ENCODE data around the gene TAGLN.

TAGLN gene

DNA sequence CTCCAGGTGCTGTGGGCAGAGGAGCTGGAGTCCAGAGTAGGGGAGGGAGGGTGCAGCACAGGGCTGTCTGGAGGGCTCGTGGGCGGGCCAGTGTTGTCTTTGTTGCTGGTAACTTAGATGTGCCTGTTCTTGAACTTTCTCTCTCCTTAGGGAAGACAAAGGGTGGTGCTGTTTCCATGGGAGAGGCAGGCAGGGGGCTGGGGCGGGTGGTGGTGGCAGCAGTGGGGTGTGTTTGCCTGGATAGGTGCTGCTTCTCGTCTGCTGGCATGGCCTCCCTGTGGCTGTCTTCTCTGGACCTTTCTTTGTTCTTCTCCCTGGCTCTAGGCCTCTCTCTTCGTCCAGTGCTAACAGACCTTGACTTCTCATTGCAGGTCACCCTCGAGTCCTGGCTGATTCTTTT, 12.2 kb upstream of the TAGLN start:
- Histone ChIP-seq H3K36me3 (peaks cover 18% of the 10 kb centered on the region; the same call in 1 of the 2 replicates), H3K27ac (peak overlapping the region; percentile 55; the same call in 1 of the 2 replicates), H3K9me3 (no peaks in the 10 kb centered on the region), H3K4me3 (no peak overlapping the region), H3K4me1 (peaks cover 58% of the 10 kb centered on the region), H4K20me1 (no peaks in the 10 kb centered on the region), H3K27me3 (no peaks in the 10 kb centered on the region), H3K4me2 (peak overlapping the region; percentile 88), H3K9ac (no peak overlapping the region)
- no peak for TF ChIP-seq Cebpa-rat (IDR thresholded peaks at IDR 0.05)

DNA sequence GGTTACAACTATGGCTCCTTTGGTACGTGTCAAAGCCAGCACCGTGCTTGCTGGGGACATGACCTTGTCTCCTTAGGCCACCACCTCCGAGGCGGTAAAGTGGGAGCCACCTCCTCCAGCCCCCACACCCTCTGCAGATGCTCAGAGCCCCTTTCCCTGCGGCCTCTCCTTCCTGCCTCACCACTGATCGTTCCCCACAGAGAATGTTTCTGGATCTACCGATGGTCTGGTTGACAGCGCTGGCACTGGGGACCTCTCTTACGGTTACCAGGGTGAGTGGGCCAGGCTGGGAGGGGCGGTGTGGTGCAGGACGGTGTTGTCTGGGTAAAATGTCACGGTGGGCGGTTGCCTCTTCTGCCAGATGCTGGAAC, 11.8 kb upstream of the TAGLN start:
- TF ChIP-seq Cebpa-rat (IDR thresholded peaks at IDR 0.05) = no peak
- H3K27me3 ChIP-seq = no peaks in the 10 kb centered on the region
- no peak overlapping the region for H3K4me3 ChIP-seq
- no peaks in the 10 kb centered on the region for H3K9me3 ChIP-seq
- peak overlapping the region; percentile 29; the same call in 1 of the 2 replicates for H3K9ac ChIP-seq
- peak overlapping the region; percentile 55; the same call in 1 of the 2 replicates for H3K27ac ChIP-seq
- peaks cover 59% of the 10 kb centered on the region for H3K4me1 ChIP-seq
- H3K36me3 ChIP-seq = peaks cover 18% of the 10 kb centered on the region; the same call in 1 of the 2 replicates
- H3K4me2 ChIP-seq = peak overlapping the region; percentile 88
- H4K20me1 ChIP-seq = no peaks in the 10 kb centered on the region

DNA sequence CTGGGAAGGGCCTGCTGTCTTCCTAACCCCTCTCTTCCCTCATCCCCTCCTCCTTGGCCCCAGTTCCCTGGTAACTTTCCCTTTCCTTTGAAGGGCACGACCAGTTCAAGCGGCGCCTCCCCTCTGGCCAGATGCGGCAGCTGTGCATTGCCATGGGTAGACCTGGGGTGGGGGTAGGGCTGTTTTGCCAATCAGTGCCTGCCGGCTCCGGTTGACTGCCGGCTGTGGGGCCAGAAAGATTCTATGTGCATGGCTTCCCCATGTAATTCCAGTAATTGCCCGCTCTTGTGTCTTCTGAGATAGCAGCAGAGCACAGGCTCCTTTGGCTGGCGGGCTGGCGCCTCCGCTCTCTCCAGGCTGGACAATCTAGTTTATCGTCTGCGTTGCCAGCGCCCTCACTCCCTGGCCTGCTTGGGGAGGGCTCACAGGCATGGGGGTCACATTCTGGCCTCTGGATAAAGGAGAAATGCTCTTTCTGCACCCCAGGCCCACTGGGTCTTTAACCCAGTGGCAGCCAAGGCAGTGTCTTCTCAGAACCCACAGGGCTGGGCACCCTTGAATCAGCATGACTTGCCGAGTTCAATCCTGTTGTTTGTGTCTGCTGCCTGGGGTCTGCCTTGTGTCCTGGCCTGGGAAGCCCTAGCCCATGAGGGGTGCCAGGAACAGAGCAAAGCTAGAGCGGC, 11.2 kb upstream of the TAGLN start:
- H3K4me3 ChIP-seq = no peak overlapping the region
- no peak for TF ChIP-seq Cebpa-rat (IDR thresholded peaks at IDR 0.05)
- no peaks in the 10 kb centered on the region for H3K9me3 ChIP-seq
- peak overlapping the region; percentile 55; the same call in 1 of the 2 replicates for H3K27ac ChIP-seq
- peak overlapping the region; percentile 29; the same call in 1 of the 2 replicates for H3K9ac ChIP-seq
- no peaks in the 10 kb centered on the region for H3K27me3 ChIP-seq
- H3K4me2 ChIP-seq = peak overlapping the region; percentile 88
- no peaks in the 10 kb centered on the region for H4K20me1 ChIP-seq
- peaks cover 64% of the 10 kb centered on the region for H3K4me1 ChIP-seq
- H3K36me3 ChIP-seq = peaks cover 18% of the 10 kb centered on the region; the same call in 1 of the 2 replicates

DNA sequence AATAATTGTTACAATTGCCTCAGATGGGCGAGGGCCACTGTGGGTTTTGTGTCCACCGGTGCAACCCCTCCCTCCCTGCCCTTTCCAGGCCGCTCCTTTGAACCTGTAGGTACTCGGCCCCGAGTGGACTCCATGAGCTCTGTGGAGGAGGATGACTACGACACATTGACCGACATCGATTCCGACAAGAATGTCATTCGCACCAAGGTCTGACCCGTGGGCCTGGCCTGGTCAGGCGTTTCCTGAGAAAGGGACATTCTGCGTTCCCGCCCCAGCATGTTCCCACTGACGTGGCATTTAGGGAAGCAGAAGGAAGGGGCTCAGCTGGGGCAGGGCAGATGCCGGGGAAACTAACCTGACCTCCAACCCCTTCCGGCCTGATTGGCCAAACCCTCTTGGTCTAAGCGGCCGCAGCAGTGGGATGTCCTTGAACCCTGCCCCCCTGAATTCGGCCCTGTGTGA, 10.5 kb upstream of the TAGLN start:
- no peak overlapping the region for H3K9ac ChIP-seq
- H3K27ac ChIP-seq = no peak overlapping the region
- H3K36me3 ChIP-seq = peaks cover 23% of the 10 kb centered on the region; the same call in 1 of the 2 replicates

DNA sequence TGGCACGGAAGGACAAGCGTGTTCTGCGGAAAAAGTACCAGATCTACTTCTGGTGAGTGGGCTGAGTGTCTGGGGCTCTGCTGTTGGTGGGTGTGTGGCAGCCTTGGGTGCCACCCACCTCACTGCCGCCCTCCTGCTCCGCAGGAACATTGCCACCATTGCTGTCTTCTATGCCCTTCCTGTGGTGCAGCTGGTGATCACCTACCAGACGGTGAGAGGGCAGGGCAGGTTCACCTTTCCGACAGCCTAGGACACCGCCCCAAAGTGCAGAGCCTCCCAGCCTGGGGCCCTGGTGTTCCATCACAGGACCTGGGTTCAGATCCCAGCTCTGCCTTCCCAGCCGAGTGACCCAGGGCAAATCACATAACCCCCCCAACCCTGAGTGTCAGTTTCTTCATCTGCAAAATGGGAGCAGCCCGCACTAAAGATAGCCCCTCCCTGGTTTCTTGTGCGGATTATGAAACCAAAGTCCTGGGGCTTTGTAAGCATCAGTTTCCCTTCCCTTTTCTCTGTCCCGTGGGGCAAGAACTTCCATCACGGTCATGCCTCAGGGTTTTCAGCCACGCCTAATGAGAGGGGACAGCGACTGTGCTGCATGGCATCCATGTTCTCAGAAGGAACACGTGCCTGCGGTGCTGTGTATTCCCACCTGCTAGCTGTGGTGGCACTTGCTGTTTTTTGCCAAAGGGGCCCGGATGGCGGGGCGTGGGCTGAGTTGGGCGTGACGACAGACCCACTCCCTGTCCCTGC, 9.8 kb upstream of the TAGLN start:
- Histone ChIP-seq H3K27me3 (no peaks in the 10 kb centered on the region), H4K20me1 (no peaks in the 10 kb centered on the region), H3K4me3 (no peak overlapping the region), H3K36me3 (peaks cover 23% of the 10 kb centered on the region; the same call in 1 of the 2 replicates), H3K4me1 (peaks cover 66% of the 10 kb centered on the region), H3K4me2 (peak overlapping the region; percentile 88), H3K9ac (peak overlapping the region; percentile 56), H3K27ac (peak overlapping the region; percentile 83), H3K9me3 (no peaks in the 10 kb centered on the region)
- no peak for TF ChIP-seq Cebpa-rat (IDR thresholded peaks at IDR 0.05)

More for the DNA sequence above, 10.5 kb upstream of the TAGLN start:
- no peak overlapping the region for H3K4me3 ChIP-seq
- peak overlapping the region; percentile 88 for H3K4me2 ChIP-seq
- H3K4me1 ChIP-seq = peaks cover 66% of the 10 kb centered on the region
- H4K20me1 ChIP-seq = no peaks in the 10 kb centered on the region
- H3K9me3 ChIP-seq = no peaks in the 10 kb centered on the region
- no peaks in the 10 kb centered on the region for H3K27me3 ChIP-seq
- no peak for TF ChIP-seq Cebpa-rat (IDR thresholded peaks at IDR 0.05)

DNA sequence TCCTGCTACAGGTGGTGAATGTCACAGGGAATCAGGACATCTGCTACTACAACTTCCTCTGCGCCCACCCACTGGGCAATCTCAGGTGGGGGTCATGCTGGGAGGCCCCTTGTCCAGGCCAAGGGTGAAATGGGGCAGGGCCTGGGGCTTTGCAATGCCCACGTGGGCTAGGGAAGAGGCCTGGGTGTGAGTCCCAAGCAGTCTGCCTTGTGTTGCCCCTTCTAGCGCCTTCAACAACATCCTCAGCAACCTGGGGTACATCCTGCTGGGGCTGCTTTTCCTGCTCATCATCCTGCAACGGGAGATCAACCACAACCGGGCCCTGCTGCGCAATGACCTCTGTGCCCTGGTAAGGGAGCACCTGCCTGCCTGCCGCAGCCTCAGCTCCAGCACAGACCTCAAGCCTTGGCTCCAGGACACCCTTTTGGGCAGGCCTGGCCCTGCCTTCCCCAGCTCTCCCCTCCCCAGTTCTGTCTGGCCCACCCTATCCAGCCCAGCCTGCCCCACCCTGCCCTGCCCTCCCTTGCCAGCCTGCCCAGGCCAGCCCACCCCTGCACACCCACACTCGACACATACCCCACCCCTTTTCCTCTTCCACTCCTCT, 9.1 kb upstream of the TAGLN start:
- Histone ChIP-seq H3K4me3 (no peak overlapping the region), H3K27ac (peak overlapping the region; percentile 83), H3K4me1 (peaks cover 67% of the 10 kb centered on the region), H3K4me2 (peak overlapping the region; percentile 88), H4K20me1 (no peaks in the 10 kb centered on the region), H3K36me3 (peaks cover 23% of the 10 kb centered on the region; the same call in 1 of the 2 replicates), H3K9me3 (no peaks in the 10 kb centered on the region), H3K27me3 (no peaks in the 10 kb centered on the region), H3K9ac (peak overlapping the region; percentile 56)
- TF ChIP-seq Cebpa-rat (IDR thresholded peaks at IDR 0.05) = no peak

DNA sequence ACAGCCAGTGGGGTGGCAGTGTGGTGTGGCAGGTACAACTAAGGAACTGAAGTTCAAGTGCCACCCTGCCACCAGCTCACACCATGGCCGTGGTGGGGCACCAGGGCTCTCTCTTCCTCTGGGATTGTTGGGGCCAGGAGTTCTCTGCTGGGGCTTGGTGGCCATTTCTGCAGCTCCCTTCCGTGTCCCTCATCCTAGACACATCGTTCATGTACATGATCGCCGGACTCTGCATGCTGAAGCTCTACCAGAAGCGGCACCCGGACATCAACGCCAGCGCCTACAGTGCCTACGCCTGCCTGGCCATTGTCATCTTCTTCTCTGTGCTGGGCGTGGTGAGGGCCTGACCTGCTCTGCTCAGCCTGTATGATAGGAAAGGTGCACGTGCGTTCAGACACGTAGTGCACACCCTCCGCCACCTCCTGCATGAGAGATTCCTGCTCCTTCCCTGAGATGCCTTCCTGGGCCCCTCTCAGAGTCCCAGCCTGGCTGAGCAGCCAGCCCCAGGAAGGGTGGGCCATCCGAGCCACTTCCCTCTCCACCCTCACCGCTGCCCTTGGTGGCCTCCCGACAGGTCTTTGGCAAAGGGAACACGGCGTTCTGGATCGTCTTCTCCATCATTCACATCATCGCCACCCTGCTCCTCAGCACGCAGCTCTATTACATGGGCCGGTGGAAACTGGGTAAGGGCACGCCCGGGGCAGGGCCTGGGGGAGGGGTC, 7.3 kb upstream of the TAGLN start:
- H3K4me2 ChIP-seq = no peak overlapping the region
- H3K36me3 ChIP-seq = peaks cover 35% of the 10 kb centered on the region; the same call in 1 of the 2 replicates
- no peak overlapping the region for H3K27ac ChIP-seq
- no peaks in the 10 kb centered on the region for H3K27me3 ChIP-seq
- TF ChIP-seq Cebpa-rat (IDR thresholded peaks at IDR 0.05) = no peak
- H3K9ac ChIP-seq = no peak overlapping the region
- no peaks in the 10 kb centered on the region for H3K9me3 ChIP-seq
- no peak overlapping the region for H3K4me3 ChIP-seq
- peaks cover 62% of the 10 kb centered on the region for H3K4me1 ChIP-seq
- no peaks in the 10 kb centered on the region for H4K20me1 ChIP-seq

- no peaks in the 10 kb centered on the region for H3K27me3 ChIP-seq
- H4K20me1 ChIP-seq = no peaks in the 10 kb centered on the region
- peaks cover 39% of the 10 kb centered on the region; the same call in 1 of the 2 replicates for H3K36me3 ChIP-seq
- no peak overlapping the region for H3K4me2 ChIP-seq
- H3K9ac ChIP-seq = no peak overlapping the region
- peaks cover 56% of the 10 kb centered on the region for H3K4me1 ChIP-seq
- peak overlapping the region; percentile 30; the same call in 1 of the 2 replicates for H3K27ac ChIP-seq
- no peak for TF ChIP-seq Cebpa-rat (IDR thresholded peaks at IDR 0.05)
- H3K4me3 ChIP-seq = no peak overlapping the region
- no peaks in the 10 kb centered on the region for H3K9me3 ChIP-seq
These were observed 6.7 kb upstream of the TAGLN start for GRCh38 chr11:117192401-117192875.
